ENCODE measurements around the gene TET3.

Gene TET3

GRCh38 chr2:74009577-74009976 lies 24.9 kb downstream of the TET3 start:
- no peak; the same call in 2 of the 3 replicates for ATAC-seq (ENCODE audit: low read depth)
- Histone ChIP-seq H3K4me1 (ENCODE audit: insufficient read depth, poor library complexity, severe bottlenecking) (peaks cover 30% of the 10 kb centered on the region), H3K27ac (ENCODE audit: poor library complexity, severe bottlenecking) (peak overlapping the region; percentile 60), H3K27me3 (ENCODE audit: insufficient read depth, poor library complexity, severe bottlenecking) (no peaks in the 10 kb centered on the region), H3K36me3 (ENCODE audit: low read depth) (no peaks in the 10 kb centered on the region), H3K4me3 (ENCODE audit: severe bottlenecking) (no peak overlapping the region), H3K9me3 (ENCODE audit: severe bottlenecking) (no peaks in the 10 kb centered on the region)
- TF ChIP-seq CTCF (IDR thresholded peaks at IDR 0.05; ENCODE audit: poor library complexity, severe bottlenecking) = no peak
- DNase-seq (ENCODE audit: low spot score) = no peak

- Histone ChIP-seq H3K36me3 (ENCODE audit: low read depth) (no peaks in the 10 kb centered on the region), H3K4me1 (ENCODE audit: insufficient read depth, poor library complexity, severe bottlenecking) (peaks cover 30% of the 10 kb centered on the region), H3K4me3 (ENCODE audit: severe bottlenecking) (no peak overlapping the region), H3K27me3 (ENCODE audit: insufficient read depth, poor library complexity, severe bottlenecking) (no peaks in the 10 kb centered on the region), H3K9me3 (ENCODE audit: severe bottlenecking) (no peaks in the 10 kb centered on the region), H3K27ac (ENCODE audit: poor library complexity, severe bottlenecking) (peak overlapping the region; percentile 60)
- DNase-seq (ENCODE audit: low spot score) = peak; percentile 98
- peak; percentile 86 for ATAC-seq (ENCODE audit: low read depth)
- no peak for TF ChIP-seq CTCF (IDR thresholded peaks at IDR 0.05; ENCODE audit: poor library complexity, severe bottlenecking)
Observed at GRCh38 chr2:74010087-74010541, 25.4 kb downstream of the TET3 start.

- Histone ChIP-seq H3K27me3 (ENCODE audit: insufficient read depth, poor library complexity, severe bottlenecking) (no peaks in the 10 kb centered on the region), H3K27ac (ENCODE audit: poor library complexity, severe bottlenecking) (peak overlapping the region; percentile 60), H3K4me1 (ENCODE audit: insufficient read depth, poor library complexity, severe bottlenecking) (peaks cover 30% of the 10 kb centered on the region), H3K36me3 (ENCODE audit: low read depth) (no peaks in the 10 kb centered on the region), H3K9me3 (ENCODE audit: severe bottlenecking) (no peaks in the 10 kb centered on the region), H3K4me3 (ENCODE audit: severe bottlenecking) (no peak overlapping the region)
- TF ChIP-seq CTCF (IDR thresholded peaks at IDR 0.05; ENCODE audit: poor library complexity, severe bottlenecking) = no peak
- DNase-seq (ENCODE audit: low spot score) = no peak
- ATAC-seq (ENCODE audit: low read depth) = no peak
Observed at GRCh38 chr2:74011246-74011645, 26.5 kb downstream of the TET3 start.

- no peaks in the 10 kb centered on the region for H3K27me3 ChIP-seq (ENCODE audit: insufficient read depth, poor library complexity, severe bottlenecking)
- H3K27ac ChIP-seq (ENCODE audit: poor library complexity, severe bottlenecking) = no peak overlapping the region
- TF ChIP-seq CTCF (IDR thresholded peaks at IDR 0.05; ENCODE audit: poor library complexity, severe bottlenecking) = no peak
- no peak for ATAC-seq (ENCODE audit: low read depth)
- no peaks in the 10 kb centered on the region for H3K9me3 ChIP-seq (ENCODE audit: severe bottlenecking)
- no peaks in the 10 kb centered on the region for H3K36me3 ChIP-seq (ENCODE audit: low read depth)
- peaks cover 9% of the 10 kb centered on the region for H3K4me1 ChIP-seq (ENCODE audit: insufficient read depth, poor library complexity, severe bottlenecking)
- DNase-seq (ENCODE audit: low spot score) = no peak
- no peak overlapping the region for H3K4me3 ChIP-seq (ENCODE audit: severe bottlenecking)
Observed at GRCh38 chr2:74014813-74015212, 30.1 kb downstream of the TET3 start.

GRCh38 chr2:74017223-74017622 lies 32.5 kb downstream of the TET3 start:
- Histone ChIP-seq H3K36me3 (ENCODE audit: low read depth) (no peaks in the 10 kb centered on the region), H3K9me3 (ENCODE audit: severe bottlenecking) (no peaks in the 10 kb centered on the region), H3K4me1 (ENCODE audit: insufficient read depth, poor library complexity, severe bottlenecking) (no peaks in the 10 kb centered on the region), H3K27ac (ENCODE audit: poor library complexity, severe bottlenecking) (no peak overlapping the region), H3K27me3 (ENCODE audit: insufficient read depth, poor library complexity, severe bottlenecking) (no peaks in the 10 kb centered on the region), H3K4me3 (ENCODE audit: severe bottlenecking) (no peak overlapping the region)
- DNase-seq (ENCODE audit: low spot score) = no peak
- TF ChIP-seq CTCF (IDR thresholded peaks at IDR 0.05; ENCODE audit: poor library complexity, severe bottlenecking) = no peak
- no peak for ATAC-seq (ENCODE audit: low read depth)

Data from RWPE2 (cell line).